OCI-LY7 (cell line): ENCODE measurements around the gene CAND1.

Experiments
- EZH2phosphoT487 ChIP-seq: fragments of 200-600 bp; sonication (generic); IDR thresholded peaks from 2 replicates; pipeline ENCODE4 v1.6.1; 2018; ENCODE audit warnings: low read depth, borderline replicate concordance, mild to moderate bottlenecking, mixed run types, antibody characterized with exemption, low read length, moderate library complexity, mixed read lengths
- TF ChIP-seq, protein P1 (sequence below): fragments of 200-600 bp; sonication (generic); conservative IDR thresholded peaks from 2 replicates; pipeline ENCODE4 v1.5.1; 2014; ENCODE audit warnings: mild to moderate bottlenecking, antibody characterized with exemption, low read length, moderate library complexity, mixed read lengths

DNA sequence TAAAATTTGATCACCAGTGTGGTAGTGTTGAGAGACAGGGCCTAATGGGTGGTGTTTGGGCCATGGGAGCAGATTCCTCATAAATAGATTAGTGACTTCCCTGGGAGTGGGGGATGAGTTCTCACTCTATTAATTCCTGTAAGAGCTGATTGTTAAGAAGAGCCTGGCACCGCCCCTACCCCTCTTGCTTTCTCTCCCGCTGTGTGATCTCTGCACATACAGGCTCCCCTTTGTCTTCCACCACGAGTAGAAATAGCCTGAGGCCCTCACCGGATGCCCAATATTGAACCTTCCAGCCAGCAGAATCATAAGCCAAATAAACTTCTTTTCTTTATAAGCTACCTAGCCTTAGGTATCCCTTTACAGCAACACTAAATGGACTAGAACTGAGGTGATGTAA, 31.9 kb upstream of the CAND1 start:
- TF ChIP-seq, protein P1, sequence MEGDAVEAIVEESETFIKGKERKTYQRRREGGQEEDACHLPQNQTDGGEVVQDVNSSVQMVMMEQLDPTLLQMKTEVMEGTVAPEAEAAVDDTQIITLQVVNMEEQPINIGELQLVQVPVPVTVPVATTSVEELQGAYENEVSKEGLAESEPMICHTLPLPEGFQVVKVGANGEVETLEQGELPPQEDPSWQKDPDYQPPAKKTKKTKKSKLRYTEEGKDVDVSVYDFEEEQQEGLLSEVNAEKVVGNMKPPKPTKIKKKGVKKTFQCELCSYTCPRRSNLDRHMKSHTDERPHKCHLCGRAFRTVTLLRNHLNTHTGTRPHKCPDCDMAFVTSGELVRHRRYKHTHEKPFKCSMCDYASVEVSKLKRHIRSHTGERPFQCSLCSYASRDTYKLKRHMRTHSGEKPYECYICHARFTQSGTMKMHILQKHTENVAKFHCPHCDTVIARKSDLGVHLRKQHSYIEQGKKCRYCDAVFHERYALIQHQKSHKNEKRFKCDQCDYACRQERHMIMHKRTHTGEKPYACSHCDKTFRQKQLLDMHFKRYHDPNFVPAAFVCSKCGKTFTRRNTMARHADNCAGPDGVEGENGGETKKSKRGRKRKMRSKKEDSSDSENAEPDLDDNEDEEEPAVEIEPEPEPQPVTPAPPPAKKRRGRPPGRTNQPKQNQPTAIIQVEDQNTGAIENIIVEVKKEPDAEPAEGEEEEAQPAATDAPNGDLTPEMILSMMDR: no peak
- TF ChIP-seq EZH2phosphoT487: no peak
